ENCODE measurements around the gene KLHL30. TPM values are rescaled to one million over a fixed set of nuclear protein-coding genes. Genes with fewer than 3 reads are reported as not detected.

The KLHL30 gene
- total RNA-seq, 1 donor = under 0.01 TPM

DNA sequence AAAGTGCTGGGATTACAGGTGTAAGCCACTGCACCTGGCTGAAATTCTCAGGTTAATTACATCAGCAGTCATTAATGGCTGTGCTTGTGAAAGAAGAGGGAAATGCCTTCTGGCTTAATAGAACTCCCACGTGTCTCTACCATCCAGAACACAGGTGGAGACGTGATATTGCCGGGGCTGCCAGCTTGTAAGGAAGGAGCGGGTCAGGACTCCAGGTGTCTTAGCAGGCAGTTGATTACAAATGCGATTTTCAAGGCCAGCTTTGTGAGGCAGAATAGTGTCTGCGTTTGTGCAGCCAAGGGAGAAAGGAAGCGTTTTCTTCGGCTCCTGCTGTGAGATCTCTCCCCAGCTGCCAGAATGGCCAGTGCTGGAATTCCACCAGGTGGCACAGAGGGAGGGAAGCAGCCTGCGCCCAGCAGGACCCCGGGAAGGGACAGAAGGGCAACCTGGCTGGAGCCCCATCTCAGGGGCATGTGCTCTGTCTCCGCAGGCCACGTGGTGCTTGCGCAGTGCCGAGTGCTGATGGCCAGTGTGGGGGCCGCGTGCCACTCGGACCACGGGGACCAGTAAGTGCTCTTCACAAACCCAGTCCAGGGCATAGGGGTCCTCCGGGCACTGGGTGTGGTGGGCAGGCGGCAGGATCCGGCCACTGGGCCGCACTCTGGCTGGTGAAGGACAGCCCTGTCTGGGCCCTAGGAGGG lies 42.0 kb upstream of the KLHL30 start:
- H3K4me1 ChIP-seq (ENCODE audit: insufficient read depth, low read length) = no peaks in the 10 kb centered on the region
- no peak overlapping the region for H2AFZ ChIP-seq (ENCODE audit: low read length)
- no peaks in the 10 kb centered on the region for H3K27me3 ChIP-seq (ENCODE audit: insufficient read depth, low read length)
- H3K4me2 ChIP-seq (ENCODE audit: insufficient read depth, low read length) = no peak overlapping the region
- no peak overlapping the region for H3K27ac ChIP-seq (ENCODE audit: low read depth, low read length)
- no peak overlapping the region for H3K4me3 ChIP-seq (ENCODE audit: insufficient read depth, low read length)
- TF ChIP-seq, protein P1, sequence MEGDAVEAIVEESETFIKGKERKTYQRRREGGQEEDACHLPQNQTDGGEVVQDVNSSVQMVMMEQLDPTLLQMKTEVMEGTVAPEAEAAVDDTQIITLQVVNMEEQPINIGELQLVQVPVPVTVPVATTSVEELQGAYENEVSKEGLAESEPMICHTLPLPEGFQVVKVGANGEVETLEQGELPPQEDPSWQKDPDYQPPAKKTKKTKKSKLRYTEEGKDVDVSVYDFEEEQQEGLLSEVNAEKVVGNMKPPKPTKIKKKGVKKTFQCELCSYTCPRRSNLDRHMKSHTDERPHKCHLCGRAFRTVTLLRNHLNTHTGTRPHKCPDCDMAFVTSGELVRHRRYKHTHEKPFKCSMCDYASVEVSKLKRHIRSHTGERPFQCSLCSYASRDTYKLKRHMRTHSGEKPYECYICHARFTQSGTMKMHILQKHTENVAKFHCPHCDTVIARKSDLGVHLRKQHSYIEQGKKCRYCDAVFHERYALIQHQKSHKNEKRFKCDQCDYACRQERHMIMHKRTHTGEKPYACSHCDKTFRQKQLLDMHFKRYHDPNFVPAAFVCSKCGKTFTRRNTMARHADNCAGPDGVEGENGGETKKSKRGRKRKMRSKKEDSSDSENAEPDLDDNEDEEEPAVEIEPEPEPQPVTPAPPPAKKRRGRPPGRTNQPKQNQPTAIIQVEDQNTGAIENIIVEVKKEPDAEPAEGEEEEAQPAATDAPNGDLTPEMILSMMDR (IDR thresholded peaks at IDR 0.05; ENCODE audit: extremely low read depth, low read depth, low read length) = no peak
- peak; percentile 86 for DNase-seq (ENCODE audit: insufficient read length, low spot score, missing footprints)
- no peaks in the 10 kb centered on the region for H3K9me3 ChIP-seq (ENCODE audit: low read depth, low read length)
- H3K36me3 ChIP-seq (ENCODE audit: insufficient read depth, low read length) = no peaks in the 10 kb centered on the region
- no peaks in the 10 kb centered on the region for H4K20me1 ChIP-seq (ENCODE audit: insufficient read depth, low read length)
- no peaks in the 10 kb centered on the region for H3K79me2 ChIP-seq (ENCODE audit: insufficient read depth, low read length)

GRCh38 chr2:238097201-238097987 lies 41.1 kb upstream of the KLHL30 start:
- H3K4me1 ChIP-seq (ENCODE audit: insufficient read depth, low read length) = no peaks in the 10 kb centered on the region
- no peak overlapping the region for H3K27ac ChIP-seq (ENCODE audit: low read depth, low read length)
- TF ChIP-seq, protein P1 (IDR thresholded peaks at IDR 0.05; ENCODE audit: extremely low read depth, low read depth, low read length) = no peak
- no peaks in the 10 kb centered on the region for H3K27me3 ChIP-seq (ENCODE audit: insufficient read depth, low read length)
- DNase-seq (ENCODE audit: insufficient read length, low spot score, missing footprints) = peak; percentile 77
- H3K79me2 ChIP-seq (ENCODE audit: insufficient read depth, low read length) = no peaks in the 10 kb centered on the region
- H3K4me2 ChIP-seq (ENCODE audit: insufficient read depth, low read length) = no peak overlapping the region
- H2AFZ ChIP-seq (ENCODE audit: low read length) = no peak overlapping the region
- H4K20me1 ChIP-seq (ENCODE audit: insufficient read depth, low read length) = no peaks in the 10 kb centered on the region
- no peaks in the 10 kb centered on the region for H3K9me3 ChIP-seq (ENCODE audit: low read depth, low read length)
- H3K36me3 ChIP-seq (ENCODE audit: insufficient read depth, low read length) = no peaks in the 10 kb centered on the region
- H3K4me3 ChIP-seq (ENCODE audit: insufficient read depth, low read length) = no peak overlapping the region

DNA sequence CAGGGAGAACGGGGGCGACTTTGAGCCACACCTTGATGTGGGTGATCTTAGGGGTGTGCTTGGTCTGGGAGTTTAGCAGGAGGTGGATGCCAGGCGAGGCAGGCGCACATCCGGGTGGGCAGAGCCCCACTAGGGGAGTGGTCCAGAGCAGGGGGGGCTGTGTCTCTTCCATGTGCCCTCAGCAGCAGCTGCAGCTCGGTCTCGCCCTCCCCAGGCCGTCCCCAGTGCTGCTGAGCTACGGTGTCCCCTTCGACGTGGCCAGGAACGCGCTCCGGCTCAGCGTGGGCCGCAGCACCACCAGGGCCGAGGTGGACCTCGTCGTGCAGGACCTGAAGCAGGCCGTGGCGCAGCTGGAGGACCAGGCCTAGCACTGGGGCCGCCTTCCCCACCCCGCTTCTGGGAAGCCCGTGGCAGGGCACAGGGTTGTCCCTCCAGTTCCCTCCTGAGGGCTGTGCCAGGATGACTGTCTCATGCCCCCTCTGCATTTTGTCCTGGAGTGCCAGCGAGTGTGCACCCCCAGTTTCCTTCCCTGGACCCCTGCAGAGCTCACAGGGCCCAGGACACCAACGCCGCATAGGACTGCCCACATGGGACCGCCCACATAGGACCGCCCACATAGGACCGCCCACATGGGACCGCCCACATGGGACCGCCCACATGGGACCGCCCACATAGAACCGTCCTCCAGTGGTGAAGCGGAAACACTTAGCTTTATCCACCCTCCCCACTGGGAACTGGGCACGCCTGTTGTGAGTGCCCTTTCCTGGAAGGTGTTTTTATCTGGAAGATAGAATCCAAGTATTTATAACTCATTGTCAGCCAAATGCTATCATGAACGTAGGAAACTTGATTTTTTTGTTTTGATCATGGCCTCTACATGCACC lies 40.2 kb upstream of the KLHL30 start:
- no peak overlapping the region for H3K4me2 ChIP-seq (ENCODE audit: insufficient read depth, low read length)
- no peak overlapping the region for H3K4me3 ChIP-seq (ENCODE audit: insufficient read depth, low read length)
- no peaks in the 10 kb centered on the region for H3K79me2 ChIP-seq (ENCODE audit: insufficient read depth, low read length)
- no peaks in the 10 kb centered on the region for H3K9me3 ChIP-seq (ENCODE audit: low read depth, low read length)
- H3K36me3 ChIP-seq (ENCODE audit: insufficient read depth, low read length) = no peaks in the 10 kb centered on the region
- H2AFZ ChIP-seq (ENCODE audit: low read length) = no peak overlapping the region
- no peaks in the 10 kb centered on the region for H3K27me3 ChIP-seq (ENCODE audit: insufficient read depth, low read length)
- H3K4me1 ChIP-seq (ENCODE audit: insufficient read depth, low read length) = no peaks in the 10 kb centered on the region
- no peak overlapping the region for H3K27ac ChIP-seq (ENCODE audit: low read depth, low read length)
- TF ChIP-seq, protein P1 (IDR thresholded peaks at IDR 0.05; ENCODE audit: extremely low read depth, low read depth, low read length) = no peak
- H4K20me1 ChIP-seq (ENCODE audit: insufficient read depth, low read length) = no peaks in the 10 kb centered on the region
- DNase-seq (ENCODE audit: insufficient read length, low spot score, missing footprints) = peak; percentile 93
